Measurements from ENCODE around the gene GAD2. TPM values are rescaled to one million over a fixed set of nuclear protein-coding genes. Genes with fewer than 3 reads are reported as not detected.

GAD2 gene
- total and polyA plus RNA-seq, 2 experiments from 2014 or later = 0.56 to 0.86 TPM

- no peak for TF ChIP-seq ZNF462 (CRISPR knock-in tag; IDR thresholded peaks at IDR 0.05)
- TF ChIP-seq CREB1 (CRISPR knock-in tag; IDR thresholded peaks at IDR 0.05; ENCODE audit: low read depth) = no peak
- no peak for TF ChIP-seq STAT1 (IDR thresholded peaks at IDR 0.05; ENCODE audit: unreplicated experiment)
- no peak for TF ChIP-seq EZH2phosphoT487 (IDR thresholded peaks at IDR 0.05; ENCODE audit: unreplicated experiment)
- no peak for TF ChIP-seq NANOG (IDR thresholded peaks at IDR 0.05; ENCODE audit: borderline replicate concordance)
- no peak for TF ChIP-seq JUNB (IDR thresholded peaks at IDR 0.05; ENCODE audit: unreplicated experiment)
- no peak for TF ChIP-seq EZH2 (IDR thresholded peaks at IDR 0.05; ENCODE audit: low read depth, unreplicated experiment)
- TF ChIP-seq CTCF (conservative IDR thresholded peaks at IDR 0.05; ENCODE audit: low read depth in 2 of 2) = no peak
These were observed 26.8 kb downstream of the GAD2 start (continued) for GRCh38 chr10:26243351-26243720.

GRCh38 chr10:26249681-26250080 is 33.1 kb downstream of the GAD2 start:
- Mint-ChIP-seq H3K4me1 (peaks cover 8% of the 10 kb centered on the region), H3K36me3 (ENCODE audit: low read depth) (no peaks in the 10 kb centered on the region; the same call in 2 of the 3 replicates), H3K9me3 (no peaks in the 10 kb centered on the region), H3K27me3 (ENCODE audit: insufficient read depth, low read depth, poor library complexity) (peaks cover 4% of the 10 kb centered on the region), H3K27ac (no peak overlapping the region), H3K4me3 (no peak overlapping the region)
- H4K20me1 ChIP-seq (replicated peaks; ENCODE audit: insufficient read depth) = no peaks in the 10 kb centered on the region
- no peak for DNase-seq (ENCODE audit: low spot score)
- no peaks in the 10 kb centered on the region for H3F3A ChIP-seq (replicated peaks; ENCODE audit: low read depth)
- no peak overlapping the region for H3K27ac ChIP-seq (ENCODE audit: low read depth)
- H3K4me1 ChIP-seq (ENCODE audit: insufficient read depth) = no peaks in the 10 kb centered on the region
- TF ChIP-seq REST (IDR thresholded peaks at IDR 0.05; ENCODE audit: unreplicated experiment) (peak; percentile 51), POLR2AphosphoS5 (IDR thresholded peaks at IDR 0.05; ENCODE audit: low read depth) (no peak)
- no peak overlapping the region; the same call in 1 of the 2 replicates for H2AFZ ChIP-seq
- no peaks in the 10 kb centered on the region for H3K27me3 ChIP-seq (ENCODE audit: insufficient read depth)
- H3K4me2 ChIP-seq = no peak overlapping the region
- no peak for ATAC-seq
- no peak overlapping the region for H3K4me3 ChIP-seq
- H3K79me2 ChIP-seq (replicated peaks; ENCODE audit: insufficient read depth) = no peaks in the 10 kb centered on the region
- H3K9me2 ChIP-seq (ENCODE audit: insufficient read depth) = no peaks in the 10 kb centered on the region
- H3K36me3 ChIP-seq (ENCODE audit: insufficient read depth) = no peaks in the 10 kb centered on the region

Data from GM23338 (cell line).